MM.1S (cell line): Measurements from ENCODE around the gene ANXA4.

Experiments used
- DNase-seq: peaks from one replicate; pipeline ENCODE4 v3.0.0-alpha.2; 2015
- H2AFZ ChIP-seq: fragments of 300-600 bp; sonication (generic); 2 replicates; pipeline ENCODE4 v1.6.0; 2016; ENCODE audit warnings: antibody characterized with exemption, low read length
- H3F3A ChIP-seq: fragments of 300-600 bp; sonication (generic); 2 replicates; pipeline ENCODE4 v1.6.1; 2016; ENCODE audit warnings: mild to moderate bottlenecking, antibody characterized with exemption, low read length, moderate library complexity, mixed read lengths; ENCODE audit not compliant: insufficient read depth
- H3K27ac ChIP-seq: fragments of 300-600 bp; sonication (generic); 2 replicates; pipeline ENCODE4 v1.5.1; 2016; ENCODE audit warnings: mild to moderate bottlenecking, low read length
- H3K27me3 ChIP-seq: fragments of 300-600 bp; sonication (generic); replicated peaks from 2 replicates; pipeline ENCODE4 v1.6.0; 2016; ENCODE audit warnings: low read length; ENCODE audit not compliant: insufficient read depth
- H3K36me3 ChIP-seq: fragments of 300-600 bp; sonication (generic); replicated peaks from 2 replicates; pipeline ENCODE4 v1.6.1; 2016; ENCODE audit warnings: mild to moderate bottlenecking, low read length, mixed read lengths; ENCODE audit not compliant: insufficient read depth
- H3K4me1 ChIP-seq: fragments of 300-600 bp; sonication (generic); 2 replicates; pipeline ENCODE4 v1.6.1; 2016; ENCODE audit warnings: low read length, mixed read lengths
- H3K4me2 ChIP-seq: fragments of 300-600 bp; sonication (generic); 2 replicates; pipeline ENCODE4 v1.6.0; 2016; ENCODE audit warnings: low read depth, low read length
- H3K4me3 ChIP-seq: fragments of 300-600 bp; sonication (generic); 2 replicates; pipeline ENCODE4 v1.5.1; 2016; ENCODE audit warnings: low read length, mixed read lengths
- H3K79me2 ChIP-seq: fragments of 300-600 bp; sonication (generic); 2 replicates; pipeline ENCODE4 v1.6.1; 2016; ENCODE audit warnings: mixed run types, low read length, mixed read lengths
- H3K9ac ChIP-seq: fragments of 300-600 bp; sonication (generic); 2 replicates; pipeline ENCODE4 v1.6.1; 2016; ENCODE audit warnings: low read length, mixed read lengths
- H3K9me2 ChIP-seq: fragments of 300-600 bp; sonication (generic); replicated peaks from 2 replicates; pipeline ENCODE4 v1.6.1; 2016; ENCODE audit warnings: mild to moderate bottlenecking, low read length, mixed read lengths; ENCODE audit not compliant: insufficient read depth
- H3K9me3 ChIP-seq: fragments of 300-600 bp; sonication (generic); replicated peaks from 2 replicates; pipeline ENCODE4 v1.6.1; 2016; ENCODE audit warnings: mild to moderate bottlenecking, low read length, mixed read lengths; ENCODE audit not compliant: insufficient read depth
- H4K20me1 ChIP-seq: fragments of 300-600 bp; sonication (generic); 2 replicates; pipeline ENCODE4 v1.6.1; 2016; ENCODE audit warnings: mild to moderate bottlenecking, low read length, moderate library complexity, mixed read lengths; ENCODE audit not compliant: insufficient read depth
- EZH2 ChIP-seq: fragments of 300-600 bp; sonication (generic); optimal IDR thresholded peaks from 2 replicates; pipeline ENCODE3; 2017; ENCODE audit warnings: low read depth, mild to moderate bottlenecking, antibody characterized with exemption, low read length, mixed read lengths
- EZH2phosphoT487 ChIP-seq: fragments of 300-600 bp; sonication (generic); IDR thresholded peaks from 2 replicates; pipeline ENCODE4 v1.6.1; 2018; ENCODE audit warnings: antibody characterized with exemption, low read length
- TF ChIP-seq, protein P1 (sequence below): fragments of 300-600 bp; sonication (generic); IDR thresholded peaks from 2 replicates; pipeline ENCODE4 v1.5.1; 2016; ENCODE audit warnings: antibody characterized with exemption, low read length, mixed read lengths

Gene ANXA4

DNA sequence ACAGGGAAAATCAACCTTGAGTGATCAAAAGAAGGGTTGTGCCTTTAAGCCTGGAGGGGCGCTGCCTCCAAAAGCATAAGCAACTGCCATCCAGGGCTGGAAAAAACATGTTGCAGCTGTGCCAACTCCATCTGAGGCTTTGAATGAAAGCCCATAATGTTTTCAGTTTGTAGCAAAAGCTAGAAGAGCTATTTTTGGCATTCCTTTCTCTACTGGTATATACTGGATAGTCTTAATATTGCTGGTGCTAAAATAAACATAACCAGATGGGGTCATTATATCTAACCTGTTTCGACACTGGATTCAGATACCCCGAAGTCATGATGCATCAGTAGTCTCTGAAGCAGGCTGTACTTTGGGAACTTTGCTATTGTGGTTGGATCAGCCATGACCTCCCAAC lies 25.1 kb downstream of the ANXA4 start:
- H3K27ac ChIP-seq = no peak overlapping the region
- H4K20me1 ChIP-seq = no peaks in the 10 kb centered on the region
- H3F3A ChIP-seq = no peaks in the 10 kb centered on the region
- no peak overlapping the region for H3K9ac ChIP-seq
- no peaks in the 10 kb centered on the region for H3K79me2 ChIP-seq
- TF ChIP-seq, protein P1, sequence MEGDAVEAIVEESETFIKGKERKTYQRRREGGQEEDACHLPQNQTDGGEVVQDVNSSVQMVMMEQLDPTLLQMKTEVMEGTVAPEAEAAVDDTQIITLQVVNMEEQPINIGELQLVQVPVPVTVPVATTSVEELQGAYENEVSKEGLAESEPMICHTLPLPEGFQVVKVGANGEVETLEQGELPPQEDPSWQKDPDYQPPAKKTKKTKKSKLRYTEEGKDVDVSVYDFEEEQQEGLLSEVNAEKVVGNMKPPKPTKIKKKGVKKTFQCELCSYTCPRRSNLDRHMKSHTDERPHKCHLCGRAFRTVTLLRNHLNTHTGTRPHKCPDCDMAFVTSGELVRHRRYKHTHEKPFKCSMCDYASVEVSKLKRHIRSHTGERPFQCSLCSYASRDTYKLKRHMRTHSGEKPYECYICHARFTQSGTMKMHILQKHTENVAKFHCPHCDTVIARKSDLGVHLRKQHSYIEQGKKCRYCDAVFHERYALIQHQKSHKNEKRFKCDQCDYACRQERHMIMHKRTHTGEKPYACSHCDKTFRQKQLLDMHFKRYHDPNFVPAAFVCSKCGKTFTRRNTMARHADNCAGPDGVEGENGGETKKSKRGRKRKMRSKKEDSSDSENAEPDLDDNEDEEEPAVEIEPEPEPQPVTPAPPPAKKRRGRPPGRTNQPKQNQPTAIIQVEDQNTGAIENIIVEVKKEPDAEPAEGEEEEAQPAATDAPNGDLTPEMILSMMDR = no peak
- TF ChIP-seq EZH2phosphoT487 (no peak), EZH2 (no peak)
- H3K9me2 ChIP-seq = no peaks in the 10 kb centered on the region
- H3K36me3 ChIP-seq = no peaks in the 10 kb centered on the region
- DNase-seq = no peak
- peaks cover 47% of the 10 kb centered on the region for H3K4me1 ChIP-seq
- no peak overlapping the region for H3K4me2 ChIP-seq
- no peaks in the 10 kb centered on the region for H3K27me3 ChIP-seq
- no peak overlapping the region for H3K4me3 ChIP-seq
- no peak overlapping the region for H2AFZ ChIP-seq
- no peaks in the 10 kb centered on the region for H3K9me3 ChIP-seq

DNA sequence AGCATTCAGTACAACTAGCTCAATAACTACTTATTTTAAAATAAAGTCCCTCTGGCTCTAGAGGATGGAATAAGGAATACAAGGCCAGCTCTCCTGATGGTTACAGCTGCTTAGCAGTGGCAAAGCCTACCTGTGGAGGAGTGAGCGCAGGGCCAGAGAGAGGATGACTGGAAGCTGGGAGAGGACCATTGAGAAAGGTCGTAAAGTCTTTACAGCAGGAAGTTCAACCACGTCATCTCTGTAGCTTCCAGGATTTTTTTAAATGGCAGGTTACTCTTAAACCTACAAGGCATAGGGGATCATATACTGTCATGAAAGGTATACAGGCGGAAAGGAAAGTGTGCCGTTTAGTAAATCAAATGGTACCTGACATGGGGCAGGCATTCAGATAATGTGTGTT lies 26.3 kb downstream of the ANXA4 start:
- Histone ChIP-seq H3K36me3 (no peaks in the 10 kb centered on the region), H3K27me3 (no peaks in the 10 kb centered on the region), H3K27ac (no peak overlapping the region), H3K4me3 (no peak overlapping the region), H2AFZ (no peak overlapping the region), H3F3A (no peaks in the 10 kb centered on the region), H3K4me1 (peaks cover 47% of the 10 kb centered on the region), H3K79me2 (no peaks in the 10 kb centered on the region), H4K20me1 (no peaks in the 10 kb centered on the region), H3K9me3 (no peaks in the 10 kb centered on the region), H3K4me2 (no peak overlapping the region), H3K9me2 (no peaks in the 10 kb centered on the region), H3K9ac (no peak overlapping the region)
- TF ChIP-seq, protein P1 = no peak
- TF ChIP-seq EZH2 (no peak), EZH2phosphoT487 (no peak)
- DNase-seq = no peak

DNA sequence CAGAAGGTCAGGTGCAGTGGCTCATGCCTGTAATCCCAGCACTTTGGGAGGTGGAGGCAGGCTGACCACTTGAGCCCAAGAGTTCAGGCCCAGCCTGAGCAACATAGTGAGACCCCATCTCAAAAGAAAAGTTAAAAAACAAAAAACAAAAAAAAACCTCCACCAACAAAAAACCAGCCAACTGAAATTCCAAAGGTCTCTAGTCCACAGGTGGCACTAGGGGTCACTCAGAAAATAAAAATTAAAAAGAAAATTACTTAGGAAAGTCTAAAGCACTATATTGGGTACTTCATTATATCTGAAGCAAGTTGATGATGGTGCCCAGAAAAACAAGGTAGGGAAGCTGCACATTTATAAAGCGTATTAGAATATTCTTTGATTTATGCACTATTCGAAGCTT lies 26.9 kb downstream of the ANXA4 start:
- Histone ChIP-seq H3K79me2 (no peaks in the 10 kb centered on the region), H3K27ac (no peak overlapping the region), H2AFZ (no peak overlapping the region), H3F3A (no peaks in the 10 kb centered on the region), H3K4me3 (no peak overlapping the region), H4K20me1 (no peaks in the 10 kb centered on the region), H3K27me3 (no peaks in the 10 kb centered on the region), H3K9me3 (no peaks in the 10 kb centered on the region), H3K4me1 (peaks cover 47% of the 10 kb centered on the region), H3K9ac (no peak overlapping the region), H3K4me2 (no peak overlapping the region), H3K36me3 (no peaks in the 10 kb centered on the region), H3K9me2 (no peaks in the 10 kb centered on the region)
- no peak for TF ChIP-seq EZH2
- TF ChIP-seq, protein P1 = no peak
- TF ChIP-seq EZH2phosphoT487 = no peak
- DNase-seq = no peak
